ENCODE data around the gene CNNM4.
"Not testable (repeated sequence)": the region's sequence is repeated elsewhere in the genome, so short reads cannot be mapped to it uniquely, and the experiment has no call there.

- not testable (repeated sequence) for TF ChIP-seq CTCF (IDR thresholded peaks at IDR 0.05); TCF12 (IDR thresholded peaks at IDR 0.05); REST (IDR thresholded peaks at IDR 0.05; ENCODE audit: low read depth, low read length); TEAD4 (IDR thresholded peaks at IDR 0.05; ENCODE audit: borderline replicate concordance, insufficient read depth)
These were observed 35.8 kb downstream of the CNNM4 start for GRCh38 chr2:96796497-96796896.
